ENCODE results near the gene ANKLE1.

GRCh38 chr19:17262557-17262956 lies 19.1 kb upstream of the ANKLE1 start:
- TF ChIP-seq POLR2A (IDR thresholded peaks at IDR 0.05; ENCODE audit: low read depth, low read length) = no peak
- TF ChIP-seq PAX5 (IDR thresholded peaks at IDR 0.05; ENCODE audit: insufficient read depth, low read length, severe bottlenecking) = no peak
- no peak for TF ChIP-seq TAF1 (IDR thresholded peaks at IDR 0.05; ENCODE audit: low read depth, low read length)
- no peak for TF ChIP-seq SPI1 (IDR thresholded peaks at IDR 0.05; ENCODE audit: low read depth, low read length)
